Embryonic facial prominence (tissue), 1 donor: ENCODE data around the gene ASTN2.

Experiments used
- DNase-seq: peaks from one replicate; pipeline ENCODE4 v3.0.0-alpha.2; 2016; ENCODE audit errors: extremely low spot score

The ASTN2 gene

DNA sequence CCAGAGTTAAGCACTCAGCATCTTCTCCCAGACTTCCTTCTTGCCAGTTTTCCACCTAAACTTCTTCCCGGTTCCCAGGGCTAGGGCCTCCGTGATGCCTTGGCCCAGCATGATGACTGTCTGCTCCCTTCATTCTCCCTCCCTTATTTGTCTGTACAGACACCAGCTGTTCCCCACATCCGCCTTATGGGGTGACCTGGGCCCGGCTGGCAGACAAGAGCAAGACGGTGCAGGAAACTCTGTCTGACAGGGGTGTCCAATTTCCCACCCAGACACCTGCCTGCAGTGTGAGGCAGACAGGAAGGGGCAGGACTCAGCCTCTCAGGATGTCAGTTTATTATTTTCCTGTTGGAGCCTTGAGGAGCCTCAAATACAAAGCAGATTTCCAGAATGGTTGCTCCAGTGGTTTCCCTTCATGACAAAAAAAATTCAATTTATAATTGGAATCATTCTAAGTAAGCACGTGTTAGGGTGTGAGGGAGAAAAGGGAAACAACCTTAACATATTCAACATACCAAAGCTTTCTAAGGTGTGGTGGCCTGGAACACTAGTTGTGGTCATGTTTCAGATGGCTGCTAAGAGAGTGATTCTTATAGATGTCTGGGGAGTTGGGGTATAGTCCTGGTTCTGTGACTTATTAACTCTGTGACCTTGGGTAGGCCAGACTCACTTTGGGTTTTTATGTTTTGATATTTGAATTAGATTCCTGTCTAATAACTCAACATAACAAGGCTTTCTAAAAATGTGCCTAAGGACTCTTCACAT is 1026.7 kb downstream of the ASTN2 start:
- DNase-seq: no peak

DNA sequence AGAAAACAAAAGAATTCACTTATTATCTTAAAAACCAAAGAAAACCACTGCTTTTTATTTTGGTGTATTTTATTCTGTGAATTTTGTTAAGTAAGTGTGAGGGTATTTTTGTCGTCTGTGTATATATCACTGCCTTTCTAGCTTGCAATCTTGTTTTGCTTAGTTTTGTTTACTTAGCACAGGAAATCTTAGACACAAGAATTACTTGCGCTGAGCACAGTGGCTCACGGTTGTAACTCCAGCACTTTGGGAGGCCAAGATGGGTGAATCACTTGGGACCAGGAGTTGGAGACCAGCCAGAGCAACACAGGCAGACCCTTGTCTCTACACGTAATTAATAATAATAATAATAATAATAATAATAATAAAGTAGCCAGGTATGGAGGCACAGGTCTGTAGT is 1030.9 kb downstream of the ASTN2 start:
- DNase-seq: no peak

DNA sequence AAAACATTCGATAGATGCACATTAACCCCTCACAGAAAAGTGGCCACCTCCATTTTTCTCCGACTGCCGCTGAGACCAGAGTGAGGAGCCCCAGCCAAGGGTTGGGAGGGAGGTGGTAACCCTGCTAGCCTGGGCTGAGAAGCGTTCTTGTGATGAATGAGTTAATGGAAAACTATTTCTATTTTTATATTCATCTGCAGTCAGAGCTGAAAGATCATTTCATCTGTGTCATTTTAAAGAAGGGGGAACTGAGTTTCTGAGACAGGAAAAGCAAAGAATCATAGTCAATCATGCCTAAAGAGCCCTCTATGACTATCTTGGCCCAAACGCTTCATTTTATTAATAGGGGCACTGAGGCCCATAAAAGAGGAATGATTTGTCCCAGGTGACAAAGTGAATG is 1031.7 kb downstream of the ASTN2 start:
- DNase-seq: no peak

DNA sequence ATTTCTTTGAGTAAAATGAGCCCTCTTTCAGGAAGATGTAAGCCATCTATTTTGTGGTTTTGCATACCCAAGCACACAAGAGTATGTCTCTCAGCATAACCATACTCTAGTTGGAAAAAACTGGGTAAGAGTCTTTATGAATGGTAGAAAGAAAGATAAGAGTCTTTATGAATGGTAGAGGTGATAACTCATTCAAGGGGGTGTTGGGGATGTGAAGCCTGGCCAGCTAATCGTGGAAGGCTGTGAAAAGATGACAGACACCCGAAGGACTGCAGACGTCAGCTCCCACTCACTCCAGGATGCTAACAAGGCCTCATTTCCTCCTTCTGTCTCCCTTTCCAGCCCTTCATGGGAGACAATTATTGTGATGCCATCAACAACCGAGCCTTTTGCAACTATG is 1032.8 kb downstream of the ASTN2 start:
- no peak for DNase-seq

DNA sequence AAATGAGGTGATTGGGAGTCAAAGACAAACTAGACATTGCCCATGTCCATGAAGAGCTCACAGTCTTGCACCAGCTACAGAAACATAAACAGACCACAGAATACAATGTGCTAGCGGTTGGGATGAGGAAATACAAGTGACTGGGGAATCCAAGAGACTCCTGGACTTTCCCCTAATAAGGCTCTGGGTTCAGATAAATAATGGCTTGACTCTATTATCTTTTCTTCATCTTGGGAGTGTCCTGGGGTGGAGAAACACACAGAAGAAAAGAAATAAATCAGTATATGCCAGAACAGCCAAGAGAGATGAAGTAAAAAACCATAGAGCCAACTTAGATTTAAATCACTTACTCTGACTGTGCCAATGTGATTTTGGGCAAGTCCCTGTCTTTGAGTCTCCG is 1033.5 kb downstream of the ASTN2 start:
- no peak for DNase-seq

DNA sequence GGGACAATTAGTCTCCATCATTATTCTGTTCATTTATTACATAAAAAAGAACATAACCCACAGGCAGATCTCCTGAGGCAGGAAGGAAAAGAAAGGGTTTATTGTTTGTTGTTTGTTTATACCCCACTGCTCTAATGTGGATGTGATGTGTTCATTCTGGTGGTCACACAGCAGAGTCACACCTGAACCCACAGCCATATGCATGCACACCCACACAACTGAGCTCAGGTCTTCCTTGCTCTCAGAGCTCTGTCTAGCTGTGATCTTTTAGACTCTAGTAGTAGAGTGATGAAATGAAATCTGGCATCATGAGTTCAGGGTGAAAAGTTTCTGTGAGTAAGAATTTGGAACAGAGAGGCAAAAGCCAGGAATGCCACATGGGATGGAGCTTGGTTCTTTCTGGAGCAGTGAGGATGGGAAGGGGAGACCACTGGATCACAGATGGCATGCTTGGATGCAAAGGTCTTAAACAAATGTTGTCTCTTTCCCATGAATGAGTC is 1034.3 kb downstream of the ASTN2 start:
- no peak for DNase-seq

DNA sequence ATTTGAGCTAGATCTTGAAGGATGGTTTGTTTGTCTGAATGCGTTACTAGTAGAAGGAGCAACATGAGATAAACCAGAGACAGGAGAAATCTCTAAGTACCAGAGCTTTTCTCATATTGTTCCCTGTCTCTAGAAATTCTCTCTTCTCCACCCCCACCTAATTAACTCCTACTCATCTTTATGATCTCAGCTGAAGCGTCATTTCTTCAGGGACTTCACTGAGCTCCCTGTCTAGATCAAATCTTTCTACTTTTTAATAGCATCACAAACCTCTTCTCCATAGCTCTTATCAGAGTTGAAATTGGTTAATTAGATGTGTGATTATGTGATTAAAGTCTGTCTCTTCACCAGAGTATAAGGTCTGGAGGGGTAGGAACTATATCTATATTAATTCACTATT is 1035.0 kb downstream of the ASTN2 start:
- DNase-seq: no peak

DNA sequence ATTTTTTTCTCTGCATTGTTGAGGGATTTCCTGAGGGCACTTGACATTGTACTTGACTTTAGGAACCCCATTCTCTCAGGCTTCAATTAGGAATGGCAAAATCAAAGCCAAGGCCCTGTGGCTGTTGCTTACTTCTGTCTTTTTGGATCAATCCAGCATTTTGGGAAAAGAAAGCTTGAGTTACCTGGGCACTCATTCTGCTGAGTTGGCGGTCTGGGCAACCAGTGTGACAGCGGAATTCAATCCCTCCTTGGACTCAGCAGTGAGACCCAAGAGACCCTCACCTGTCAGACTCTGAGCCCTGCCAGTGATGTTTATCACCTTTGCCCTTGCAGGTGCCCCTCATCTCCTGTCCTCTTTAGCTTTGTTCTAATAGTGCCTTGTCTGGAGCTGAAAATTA is 1036.0 kb downstream of the ASTN2 start:
- no peak for DNase-seq

DNA sequence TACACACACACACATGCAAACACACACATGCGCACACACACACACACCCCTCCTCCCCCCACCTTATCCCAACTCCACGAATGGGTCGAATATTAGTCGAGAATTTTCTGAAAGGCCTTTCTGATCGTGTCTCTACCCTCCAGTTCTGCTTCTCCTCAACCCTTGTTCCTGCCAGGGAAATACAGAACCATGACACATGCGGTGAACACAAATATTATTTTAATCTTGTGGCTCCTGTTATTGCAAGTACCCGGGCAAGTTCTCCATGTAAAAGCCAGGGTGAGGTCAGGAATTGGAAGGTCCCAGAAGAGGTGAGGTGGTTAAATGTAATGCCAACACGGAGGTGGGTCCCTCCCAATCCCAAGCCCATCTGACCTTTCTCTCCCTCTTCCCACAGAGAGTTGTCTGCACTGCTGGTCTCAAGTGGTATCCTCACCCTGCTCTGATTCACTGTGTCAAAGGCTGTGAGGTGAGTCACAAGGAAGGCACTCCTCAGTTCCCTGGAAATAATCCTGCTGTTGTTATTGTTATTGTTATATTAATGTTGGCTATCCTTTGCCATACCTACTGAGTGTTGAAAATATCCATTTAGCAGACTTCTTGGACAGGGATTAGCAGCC is 1037.6 kb downstream of the ASTN2 start:
- no peak for DNase-seq
